Measurements from ENCODE around the gene LAMA2. TPM values are rescaled to one million over a fixed set of nuclear protein-coding genes. Genes with fewer than 3 reads are reported as not detected.

LAMA2 gene
- total RNA-seq, 5 donors from 2014 or later (not counting 1 experiment from before 2014, with no cell fraction given) = 0.30 to 0.62 (median 0.45) TPM

DNA sequence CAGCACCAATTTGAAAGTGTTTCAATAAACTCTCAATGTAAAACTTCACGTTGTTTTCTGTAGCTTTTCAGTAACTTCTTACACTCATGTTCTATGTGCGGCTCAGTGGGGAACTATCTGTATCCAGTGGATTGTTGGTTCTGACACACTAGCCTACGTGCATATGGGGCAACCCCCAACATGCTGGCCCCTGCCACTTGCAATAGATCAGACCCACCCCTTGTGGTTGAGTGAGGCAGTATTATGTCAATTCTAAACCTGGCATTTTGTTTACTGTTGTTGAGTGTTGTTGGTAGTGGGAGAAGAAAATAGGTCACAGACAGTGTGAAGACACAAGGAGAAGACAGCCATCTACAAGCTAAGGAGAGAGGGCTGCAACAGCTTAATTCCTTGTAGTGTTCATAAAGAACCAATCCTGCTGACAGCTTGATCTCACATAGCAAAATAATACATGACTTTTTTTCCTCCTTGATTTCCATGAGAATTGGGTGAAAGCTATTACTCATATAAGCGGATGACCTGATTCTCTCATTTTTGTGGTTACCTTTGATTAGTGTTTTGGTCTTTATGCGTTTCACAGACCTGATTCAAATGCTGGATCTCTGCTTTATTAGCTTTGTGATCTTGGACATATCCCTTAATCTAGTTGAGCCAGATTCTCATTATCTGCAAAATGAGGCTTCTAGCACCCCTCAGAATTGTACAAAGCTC lies 320.4 kb downstream of the LAMA2 start:
- DNase-seq (no peak), ATAC-seq (replicated peaks in 1 of 4) (no peak)
- no peaks in the 10 kb centered on the region for H3K36me3 Mint-ChIP-seq
- H3K4me1 Mint-ChIP-seq = no peaks in the 10 kb centered on the region
- peaks cover 11 to 15% of the 10 kb centered on the region in 2 donors for H3K27me3 Mint-ChIP-seq
- H3K4me1 ChIP-seq (ENCODE audit: control insufficient read depth in 1 of 2, extremely low read depth in 1 of 2, insufficient read depth in 2 of 2, low read length in 2 of 2) = no peaks in the 10 kb centered on the region
- ChIA-PET POLR2A (no interaction called here), CTCF (no interaction called here)
- no peaks in the 10 kb centered on the region for H3K9me3 Mint-ChIP-seq
- no peaks in the 10 kb centered on the region for H3K27me3 ChIP-seq (replicated peaks in 1 of 2; ENCODE audit: control insufficient read depth in 2 of 2, extremely low read depth in 1 of 2, insufficient read depth in 2 of 2, low read length in 1 of 2)
- no peak overlapping the region for H3K27ac Mint-ChIP-seq
- no peaks in the 10 kb centered on the region for H3K9me3 ChIP-seq
- H3K4me3 Mint-ChIP-seq = no peak overlapping the region
- H3K36me3 ChIP-seq (ENCODE audit: control insufficient read depth in 2 of 2, extremely low read depth in 1 of 2, insufficient read depth in 1 of 2, low read length in 1 of 2) = no peaks in the 10 kb centered on the region
- no peak overlapping the region for H3K4me3 ChIP-seq (ENCODE audit: control insufficient read depth in 1 of 2, extremely low read depth in 1 of 2, low read length in 1 of 2)
- 94% methylated on average over 2 of the region's 5 CpGs for WGBS (ENCODE audit: insufficient coverage)
- H3K27ac ChIP-seq (ENCODE audit: low read length) = no peak overlapping the region

DNA sequence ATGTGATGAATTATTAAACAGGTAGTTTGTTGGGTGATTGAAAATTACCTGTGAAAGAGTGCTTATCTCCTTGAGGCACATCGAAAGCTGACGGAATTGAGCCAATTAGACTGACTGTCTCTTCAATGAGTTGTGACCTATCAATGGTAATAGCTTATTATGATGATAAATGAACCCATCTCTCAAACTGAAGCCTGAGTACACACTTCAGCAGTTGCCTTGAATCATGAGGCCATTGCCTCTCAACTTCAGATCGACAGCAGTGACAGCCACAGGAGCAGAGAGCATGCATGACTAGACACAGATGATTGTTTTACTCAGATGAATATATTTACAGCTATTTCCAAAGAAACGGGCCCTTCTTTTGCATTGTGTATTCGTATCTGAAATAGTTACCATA lies 323.9 kb downstream of the LAMA2 start:
- Mint-ChIP-seq H3K4me3 (no peak overlapping the region), H3K27ac (no peak overlapping the region), H3K27me3 (peaks cover 5 to 18% of the 10 kb centered on the region in 2 donors), H3K4me1 (no peaks in the 10 kb centered on the region), H3K36me3 (no peaks in the 10 kb centered on the region), H3K9me3 (no peaks in the 10 kb centered on the region)
- Histone ChIP-seq H3K36me3 (ENCODE audit: control insufficient read depth in 2 of 2, extremely low read depth in 1 of 2, insufficient read depth in 1 of 2, low read length in 1 of 2) (no peaks in the 10 kb centered on the region), H3K27me3 (replicated peaks in 1 of 2; ENCODE audit: control insufficient read depth in 2 of 2, extremely low read depth in 1 of 2, insufficient read depth in 2 of 2, low read length in 1 of 2) (no peaks in the 10 kb centered on the region), H3K4me3 (ENCODE audit: control insufficient read depth in 1 of 2, extremely low read depth in 1 of 2, low read length in 1 of 2) (no peak overlapping the region), H3K9me3 (no peaks in the 10 kb centered on the region), H3K27ac (ENCODE audit: low read length) (no peak overlapping the region), H3K4me1 (ENCODE audit: control insufficient read depth in 1 of 2, extremely low read depth in 1 of 2, insufficient read depth in 2 of 2, low read length in 2 of 2) (no peaks in the 10 kb centered on the region)
- ATAC-seq (replicated peaks in 1 of 4) (no peak), DNase-seq (no peak)
- CTCF ChIA-PET = interaction anchor here in 1 of 2 donors (1.0 kb wide), 1 partner anchor 11 kb away, joined by 5 read pairs; no protein-coding TSS in a partner anchor
- POLR2A ChIA-PET = no interaction called here
- WGBS (ENCODE audit: insufficient coverage) = 80% methylated on average over 2 of the region's 5 CpGs

DNA sequence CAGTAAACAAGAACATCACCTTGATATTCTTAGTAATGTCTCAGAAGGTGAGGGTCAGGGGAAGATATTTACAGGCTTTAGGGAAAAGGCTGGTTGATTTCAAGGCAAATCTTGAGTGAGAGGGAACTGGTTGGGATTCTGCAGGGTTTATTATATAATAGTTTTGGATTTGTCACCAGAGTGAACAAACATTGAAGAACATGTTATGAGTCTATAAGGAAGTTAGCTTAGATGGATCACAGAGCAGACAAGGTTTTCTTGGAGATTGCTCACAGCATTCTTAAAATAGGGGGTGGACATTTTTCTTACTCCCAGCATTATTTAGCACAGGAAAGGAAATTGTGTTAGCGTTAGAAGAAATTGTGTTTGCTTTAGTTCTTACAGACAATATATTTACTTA lies 324.9 kb downstream of the LAMA2 start:
- no peaks in the 10 kb centered on the region for H3K36me3 Mint-ChIP-seq
- ATAC-seq (replicated peaks in 1 of 4) (no peak), DNase-seq (no peak)
- H3K27me3 ChIP-seq (replicated peaks in 1 of 2; ENCODE audit: control insufficient read depth in 2 of 2, extremely low read depth in 1 of 2, insufficient read depth in 2 of 2, low read length in 1 of 2) = no peaks in the 10 kb centered on the region
- no peak overlapping the region for H3K4me3 Mint-ChIP-seq
- WGBS (ENCODE audit: insufficient coverage) = no CpG with 5 or more reads among the region's 1 CpG
- no peak overlapping the region for H3K4me3 ChIP-seq (ENCODE audit: control insufficient read depth in 1 of 2, extremely low read depth in 1 of 2, low read length in 1 of 2)
- H3K4me1 Mint-ChIP-seq = no peaks in the 10 kb centered on the region
- H3K9me3 ChIP-seq = no peaks in the 10 kb centered on the region
- H3K27ac ChIP-seq (ENCODE audit: low read length) = no peak overlapping the region
- no peaks in the 10 kb centered on the region for H3K4me1 ChIP-seq (ENCODE audit: control insufficient read depth in 1 of 2, extremely low read depth in 1 of 2, insufficient read depth in 2 of 2, low read length in 2 of 2)
- H3K9me3 Mint-ChIP-seq = no peaks in the 10 kb centered on the region
- ChIA-PET CTCF (no interaction called here), POLR2A (no interaction called here)
- no peaks in the 10 kb centered on the region for H3K36me3 ChIP-seq (ENCODE audit: control insufficient read depth in 2 of 2, extremely low read depth in 1 of 2, insufficient read depth in 1 of 2, low read length in 1 of 2)
- H3K27ac Mint-ChIP-seq = no peak overlapping the region
- peaks cover 5 to 18% of the 10 kb centered on the region in 2 donors for H3K27me3 Mint-ChIP-seq

DNA sequence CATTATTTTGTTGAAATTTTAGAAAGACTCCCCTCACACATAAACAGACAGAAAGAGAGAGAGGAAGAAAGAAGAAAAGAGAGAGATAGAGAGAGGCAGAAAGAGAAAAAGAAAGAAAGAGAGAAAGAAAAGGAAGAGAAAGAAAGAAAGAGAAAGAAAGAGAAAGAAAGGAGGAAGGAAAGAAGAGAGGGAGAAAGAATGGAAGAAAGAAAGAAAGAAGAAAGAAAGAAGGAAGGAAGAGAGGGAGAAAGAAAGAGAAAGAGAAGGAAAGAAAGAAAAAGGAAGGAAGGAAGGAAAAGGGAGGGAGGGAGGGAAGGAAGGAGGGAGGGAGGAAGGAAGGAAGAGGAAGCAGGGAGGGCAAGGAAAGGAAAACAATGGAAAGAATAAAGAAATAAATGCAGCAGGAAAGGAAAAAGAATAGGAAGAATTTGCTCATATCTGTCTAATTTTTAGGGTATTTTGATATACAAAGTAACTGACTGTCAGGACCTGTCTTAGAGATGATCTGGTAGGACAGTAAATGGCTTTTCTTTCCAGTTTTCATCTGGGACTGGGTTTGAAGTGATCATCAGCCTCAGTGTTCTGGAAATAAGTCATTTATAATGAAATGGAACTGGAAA lies 325.6 kb downstream of the LAMA2 start:
- no peak overlapping the region for H3K4me3 Mint-ChIP-seq
- H3K9me3 ChIP-seq = no peaks in the 10 kb centered on the region
- H3K27ac ChIP-seq (ENCODE audit: low read length) = no peak overlapping the region
- ATAC-seq (replicated peaks in 1 of 4) = no peak
- H3K36me3 Mint-ChIP-seq = no peaks in the 10 kb centered on the region
- no peaks in the 10 kb centered on the region for H3K36me3 ChIP-seq (ENCODE audit: control insufficient read depth in 2 of 2, extremely low read depth in 1 of 2, insufficient read depth in 1 of 2, low read length in 1 of 2)
- no peaks in the 10 kb centered on the region for H3K27me3 ChIP-seq (replicated peaks in 1 of 2; ENCODE audit: control insufficient read depth in 2 of 2, extremely low read depth in 1 of 2, insufficient read depth in 2 of 2, low read length in 1 of 2)
- H3K4me1 ChIP-seq (ENCODE audit: control insufficient read depth in 1 of 2, extremely low read depth in 1 of 2, insufficient read depth in 2 of 2, low read length in 2 of 2) = no peaks in the 10 kb centered on the region
- peaks cover 5 to 17% of the 10 kb centered on the region in 2 donors for H3K27me3 Mint-ChIP-seq
- H3K27ac Mint-ChIP-seq = no peak overlapping the region
- DNase-seq = no peak
- H3K9me3 Mint-ChIP-seq = no peaks in the 10 kb centered on the region
- ChIA-PET CTCF (no interaction called here), POLR2A (no interaction called here)
- H3K4me3 ChIP-seq (ENCODE audit: control insufficient read depth in 1 of 2, extremely low read depth in 1 of 2, low read length in 1 of 2) = no peak overlapping the region
- H3K4me1 Mint-ChIP-seq = no peaks in the 10 kb centered on the region

DNA sequence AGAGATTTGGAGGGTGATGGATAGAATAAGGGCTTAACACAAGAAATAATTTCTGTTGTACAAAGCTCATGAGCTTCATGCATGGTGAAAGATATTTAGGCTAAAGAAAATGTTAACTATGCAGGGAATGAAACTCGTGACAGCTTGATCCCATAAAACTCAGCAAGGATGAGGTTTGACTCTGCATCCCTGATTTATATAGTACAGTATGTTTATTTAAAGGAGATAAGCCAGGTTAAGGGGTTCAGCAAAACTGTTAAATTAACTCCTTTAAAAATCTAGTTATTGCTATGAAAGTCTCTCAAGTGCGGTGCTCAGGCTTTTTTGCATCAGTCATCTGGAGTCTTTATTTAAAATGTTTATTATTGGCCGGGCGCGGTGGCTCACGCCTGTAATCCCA lies 326.4 kb downstream of the LAMA2 start:
- Mint-ChIP-seq H3K9me3 (no peaks in the 10 kb centered on the region), H3K4me3 (no peak overlapping the region), H3K27me3 (peaks cover 5 to 14% of the 10 kb centered on the region in 2 donors), H3K36me3 (no peaks in the 10 kb centered on the region), H3K4me1 (no peaks in the 10 kb centered on the region), H3K27ac (no peak overlapping the region)
- WGBS (ENCODE audit: insufficient coverage) = 60% methylated on average over 1 of the region's 6 CpGs
- DNase-seq (no peak), ATAC-seq (replicated peaks in 1 of 4) (no peak)
- ChIA-PET POLR2A (no interaction called here), CTCF (interaction anchor here in 1 of 2 donors (0.7 kb wide), 1 partner anchor 1071 kb away, joined by 10 read pairs; no protein-coding TSS in a partner anchor)
- no peak overlapping the region for H3K27ac ChIP-seq (ENCODE audit: low read length)
- H3K36me3 ChIP-seq (ENCODE audit: control insufficient read depth in 2 of 2, extremely low read depth in 1 of 2, insufficient read depth in 1 of 2, low read length in 1 of 2) = no peaks in the 10 kb centered on the region
- no peaks in the 10 kb centered on the region for H3K9me3 ChIP-seq
- no peaks in the 10 kb centered on the region for H3K4me1 ChIP-seq (ENCODE audit: control insufficient read depth in 1 of 2, extremely low read depth in 1 of 2, insufficient read depth in 2 of 2, low read length in 2 of 2)
- no peaks in the 10 kb centered on the region for H3K27me3 ChIP-seq (replicated peaks in 1 of 2; ENCODE audit: control insufficient read depth in 2 of 2, extremely low read depth in 1 of 2, insufficient read depth in 2 of 2, low read length in 1 of 2)
- no peak overlapping the region for H3K4me3 ChIP-seq (ENCODE audit: control insufficient read depth in 1 of 2, extremely low read depth in 1 of 2, low read length in 1 of 2)

DNA sequence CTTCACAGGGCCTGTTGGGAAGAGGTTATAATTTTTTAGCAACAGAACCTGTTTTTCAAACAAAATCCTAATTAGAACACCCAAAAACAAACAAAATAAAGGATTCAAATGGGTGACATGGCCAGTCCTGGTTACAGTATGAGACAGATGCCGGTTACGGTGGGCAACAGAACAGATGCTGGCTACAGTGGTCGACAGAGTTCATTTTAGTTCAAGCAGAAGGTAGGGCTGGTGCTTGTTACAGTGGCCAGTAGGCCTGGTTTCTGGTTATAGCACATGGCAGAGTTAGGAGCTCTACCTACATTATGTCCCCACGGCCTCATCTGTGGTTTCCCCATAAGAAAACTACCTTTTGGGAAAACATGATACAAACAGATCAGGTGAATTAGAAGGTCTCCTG lies 327.7 kb downstream of the LAMA2 start:
- ChIA-PET POLR2A (interaction anchor here in 1 of 2 donors (0.7 kb wide), 1 partner anchor 36 kb away, joined by 3 read pairs; no protein-coding TSS in a partner anchor), CTCF (no interaction called here)
- no peaks in the 10 kb centered on the region for H3K36me3 Mint-ChIP-seq
- H3K4me1 Mint-ChIP-seq = no peaks in the 10 kb centered on the region
- Histone ChIP-seq H3K9me3 (no peaks in the 10 kb centered on the region), H3K36me3 (ENCODE audit: control insufficient read depth in 2 of 2, extremely low read depth in 1 of 2, insufficient read depth in 1 of 2, low read length in 1 of 2) (no peaks in the 10 kb centered on the region), H3K4me1 (ENCODE audit: control insufficient read depth in 1 of 2, extremely low read depth in 1 of 2, insufficient read depth in 2 of 2, low read length in 2 of 2) (no peaks in the 10 kb centered on the region), H3K27me3 (replicated peaks in 1 of 2; ENCODE audit: control insufficient read depth in 2 of 2, extremely low read depth in 1 of 2, insufficient read depth in 2 of 2, low read length in 1 of 2) (no peaks in the 10 kb centered on the region), H3K4me3 (ENCODE audit: control insufficient read depth in 1 of 2, extremely low read depth in 1 of 2, low read length in 1 of 2) (no peak overlapping the region), H3K27ac (ENCODE audit: low read length) (no peak overlapping the region)
- 88% methylated on average over 3 of the region's 4 CpGs for WGBS (ENCODE audit: insufficient coverage)
- H3K4me3 Mint-ChIP-seq = no peak overlapping the region
- H3K27me3 Mint-ChIP-seq = peaks cover 5 to 18% of the 10 kb centered on the region in 2 donors
- H3K27ac Mint-ChIP-seq = no peak overlapping the region
- no peaks in the 10 kb centered on the region for H3K9me3 Mint-ChIP-seq
- ATAC-seq (replicated peaks in 1 of 4) (no peak), DNase-seq (no peak)

All from T-cell (primary cell).